Spleen (tissue), 7 donors: Measurements from ENCODE around the gene RPL19.

Source experiments
- POLR2AphosphoS5 ChIP-seq, 3 donors: sonication (generic); formaldehyde crosslinking; IDR thresholded peaks; one replicate each; pipeline ENCODE4 v1.5.1; 2017; ENCODE audit warnings: antibody characterized with exemption in 3 of 3
- TF ChIP-seq, protein P1 (sequence below), 11 experiments: fragments of 200-600 bp in 7 of 11; fragments of 450-650 bp in 4 of 11; sonication (generic) in 4 of 11; IDR thresholded peaks in 8 of 11; conservative IDR thresholded peaks in 3 of 11; 1 replicate in 7 of 11; 2 replicates in 4 of 11; pipeline versions ENCODE4 v1.4.0 to v1.8.0; 2016 to 2021; ENCODE audit warnings: antibody characterized with exemption in 11 of 11, inconsistent platforms in 4 of 11, mild to moderate bottlenecking in 1 of 11
- donor health status: DM: no; HTN: no; CAD: no; lungs with moderate emphysema.
- donor health status: DM: no; HTN: no; CAD: no.
- donor health status: DM: no; HTN: no; CAD: no.

DNA sequence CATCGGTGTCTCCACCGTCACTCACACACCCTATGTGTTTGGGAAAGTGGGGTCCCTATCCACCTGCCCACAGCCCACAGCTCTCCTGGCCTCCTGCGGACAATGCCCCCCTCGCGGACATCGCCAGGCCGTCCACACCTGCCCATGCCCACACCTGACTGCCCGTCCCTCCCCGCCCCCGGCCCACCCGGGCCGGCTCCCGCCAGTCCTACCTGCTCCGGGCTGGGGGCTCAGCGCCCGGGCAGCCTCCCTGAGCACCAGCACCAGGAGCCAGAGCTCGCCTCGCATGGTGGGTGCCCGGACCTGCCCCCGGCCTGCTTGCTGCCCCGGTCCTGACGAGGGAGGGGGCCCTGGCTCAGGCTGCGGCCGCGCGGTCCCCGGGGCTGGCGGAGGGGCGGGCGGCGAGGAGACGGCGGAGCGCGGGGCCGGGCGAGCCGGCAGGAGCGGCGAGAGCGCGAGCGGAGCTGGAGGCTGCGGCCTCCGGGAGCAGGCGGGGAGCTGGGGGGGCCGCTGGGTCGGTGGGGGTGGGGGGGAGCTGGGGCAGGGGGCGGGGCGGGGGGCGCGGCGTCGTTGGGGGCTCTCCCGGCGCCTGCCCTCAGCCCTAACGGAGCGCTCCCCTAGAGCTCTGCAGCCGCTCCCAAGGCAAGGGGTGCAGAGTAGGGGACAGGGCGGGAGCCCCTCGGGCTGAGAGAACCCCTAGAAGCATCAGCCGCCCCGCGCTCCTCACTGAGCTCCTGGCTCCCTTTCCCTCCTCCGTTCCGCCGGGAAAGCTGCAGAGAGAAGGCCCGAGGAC, 48.7 kb upstream of the RPL19 start, which contains the start of gene PLXDC1:
- TF ChIP-seq, protein P1, sequence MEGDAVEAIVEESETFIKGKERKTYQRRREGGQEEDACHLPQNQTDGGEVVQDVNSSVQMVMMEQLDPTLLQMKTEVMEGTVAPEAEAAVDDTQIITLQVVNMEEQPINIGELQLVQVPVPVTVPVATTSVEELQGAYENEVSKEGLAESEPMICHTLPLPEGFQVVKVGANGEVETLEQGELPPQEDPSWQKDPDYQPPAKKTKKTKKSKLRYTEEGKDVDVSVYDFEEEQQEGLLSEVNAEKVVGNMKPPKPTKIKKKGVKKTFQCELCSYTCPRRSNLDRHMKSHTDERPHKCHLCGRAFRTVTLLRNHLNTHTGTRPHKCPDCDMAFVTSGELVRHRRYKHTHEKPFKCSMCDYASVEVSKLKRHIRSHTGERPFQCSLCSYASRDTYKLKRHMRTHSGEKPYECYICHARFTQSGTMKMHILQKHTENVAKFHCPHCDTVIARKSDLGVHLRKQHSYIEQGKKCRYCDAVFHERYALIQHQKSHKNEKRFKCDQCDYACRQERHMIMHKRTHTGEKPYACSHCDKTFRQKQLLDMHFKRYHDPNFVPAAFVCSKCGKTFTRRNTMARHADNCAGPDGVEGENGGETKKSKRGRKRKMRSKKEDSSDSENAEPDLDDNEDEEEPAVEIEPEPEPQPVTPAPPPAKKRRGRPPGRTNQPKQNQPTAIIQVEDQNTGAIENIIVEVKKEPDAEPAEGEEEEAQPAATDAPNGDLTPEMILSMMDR (IDR thresholded peaks at IDR 0.05 in 8 of 11, conservative IDR thresholded peaks at IDR 0.05 in 3 of 11) = no peak
- no peak for TF ChIP-seq POLR2AphosphoS5 (IDR thresholded peaks at IDR 0.05)
